Measurements from ENCODE around the gene TBX18. TPM values are rescaled to one million over a fixed set of nuclear protein-coding genes. Genes with fewer than 3 reads are reported as not detected.

The TBX18 gene
- total and polyA plus RNA-seq, 9 of the 15 experiments (the other 6 are each of a cell fraction or from before 2014, with no cell fraction given): 4.0 to 36.1 (median 20.7) TPM

- TF ChIP-seq PHF8 (IDR thresholded peaks at IDR 0.05; ENCODE audit: borderline replicate concordance, low read length): peak; percentile 39; the same call in 1 of the 2 replicates
- TF ChIP-seq L3MBTL2 (IDR thresholded peaks at IDR 0.05): no peak
- no peak for TF ChIP-seq PKNOX1 (IDR thresholded peaks at IDR 0.05)
- peak; percentile 29 for TF ChIP-seq RBFOX2 (IDR thresholded peaks at IDR 0.05; ENCODE audit: low read depth, low read length)
- TF ChIP-seq POLR2G (IDR thresholded peaks at IDR 0.05; ENCODE audit: low read depth, low read length): peak; percentile 58
- 0 out of 2 replicates have a peak, but pooled peaks have one; percentile 1 for TF ChIP-seq ARID4B (CRISPR knock-in tag; IDR thresholded peaks at IDR 0.05)
- no peak for TF ChIP-seq FOXA1 (IDR thresholded peaks at IDR 0.05; ENCODE audit: borderline replicate concordance)
- no peak for TF ChIP-seq SP2 (IDR thresholded peaks at IDR 0.05; ENCODE audit: extremely low read depth, low read depth, low read length, poor library complexity, severe bottlenecking)
- TF ChIP-seq HMGN3 (IDR thresholded peaks at IDR 0.05; ENCODE audit: borderline replicate concordance, extremely low read depth, insufficient read length, low read depth, low read length): peak; percentile 56
- TF ChIP-seq SP1 (CRISPR knock-in tag; IDR thresholded peaks at IDR 0.05): 0 out of 2 replicates have a peak, but pooled peaks have one; percentile 12
- no peak for TF ChIP-seq CREB1 (IDR thresholded peaks at IDR 0.05)
- TF ChIP-seq CREB1 (CRISPR knock-in tag; IDR thresholded peaks at IDR 0.05): 0 out of 2 replicates have a peak, but pooled peaks have one; percentile 25
- peak; percentile 11 to 49; a peak in 3 of 4 replicates for TF ChIP-seq RAD21 (CRISPR knock-in tag; conservative IDR thresholded peaks at IDR 0.05 in 1 of 2, IDR thresholded peaks at IDR 0.05 in 1 of 2)
- 0 out of 2 replicates have a peak, but pooled peaks have one; percentile 12 for TF ChIP-seq USF2 (CRISPR knock-in tag; IDR thresholded peaks at IDR 0.05)
- TF ChIP-seq SIN3B (IDR thresholded peaks at IDR 0.05; ENCODE audit: low read depth): peak; percentile 14; the same call in 1 of the 2 replicates
- peak; percentile 58; the same call in 1 of the 2 replicates for TF ChIP-seq TFAP4 (CRISPR knock-in tag; IDR thresholded peaks at IDR 0.05; ENCODE audit: borderline replicate concordance)
- peak; percentile 34; the same call in 1 of the 2 replicates for TF ChIP-seq ZBTB7A (IDR thresholded peaks at IDR 0.05; ENCODE audit: borderline replicate concordance, control insufficient read depth, low read depth, low read length)
- TF ChIP-seq PHF21A (IDR thresholded peaks at IDR 0.05; ENCODE audit: borderline replicate concordance, low read depth): 0 out of 2 replicates have a peak, but pooled peaks have one; percentile 28
- no peak for TF ChIP-seq SRSF1 (IDR thresholded peaks at IDR 0.05; ENCODE audit: low read depth, low read length)
These were observed 2.0 kb downstream of the TBX18 start (continued) for GRCh38 chr6:84762220-84763002.
